HepG2 (cell line): Measurements from ENCODE around the gene SPINDOC. TPM values are rescaled to one million over a fixed set of nuclear protein-coding genes. Genes with fewer than 3 reads are reported as not detected.

ENCODE experiments used
- ATAC-seq: fragments of 200-7000 bp; cut with Tn5 transposase; 3 replicates; pipeline ENCODE4 v1.9.1; 2020; ENCODE audit warnings: mild to moderate bottlenecking, moderate library complexity
- BruUV-seq: library from RNA; stranded (reverse); fragments of 400-500 nt; replicated peaks from 2 replicates; lab custom pipeline; 2021; lab: Mats Ljungman, UMichigan
- CTCF ChIA-PET: fragments of 300-600 bp; formaldehyde crosslinking; extraction: SDS; loops from one replicate; lab custom pipeline; 2021; ENCODE audit warnings: low total read pairs, inconsistent platforms, low intra/inter-chr PET ratio; lab: Yijun Ruan, JAX
- POLR2A ChIA-PET: fragments of 350-600 bp; sonication (Branson Sonifier 250); formaldehyde crosslinking; loops from one replicate; lab custom pipeline; 2020; ENCODE audit warnings: antibody characterized with exemption, inconsistent platforms; lab: Yijun Ruan, JAX
- DNase-seq: peaks from one replicate; pipeline ENCODE4 v3.0.0-alpha.2; 2015; ENCODE audit warnings: low spot score
- FAIRE-seq: peaks from 3 replicates; lab custom pipeline; 2011; peaks lifted over from hg19 to GRCh38; lab: Jason Lieb, UNC
- H2AFZ ChIP-seq: one replicate; pipeline ENCODE4 v1.6.1; 2011; ENCODE audit warnings: low read length, inconsistent platforms
- H3K27ac ChIP-seq: fragments of 300-600 bp; 3 replicates; pipeline ENCODE4 v1.8.0; 2011; ENCODE audit warnings: mixed run types, mild to moderate bottlenecking, mixed read lengths, low read length, inconsistent platforms; ENCODE audit not compliant: insufficient read depth; ENCODE audit errors: extremely low read length
- H3K27me3 ChIP-seq, 2 experiments: fragments of 200-600 bp in 1 of 2; 2 replicates in 1 of 2; 3 replicates in 1 of 2; pipeline versions ENCODE4 v1.6.0 to v1.8.0; 2011; ENCODE audit warnings: low read length in 2 of 2, mild to moderate bottlenecking in 2 of 2, moderate library complexity in 2 of 2, inconsistent platforms in 1 of 2; ENCODE audit not compliant: insufficient read depth in 2 of 2, control insufficient read depth in 1 of 2
- H3K36me3 ChIP-seq, 2 experiments: fragments of 200-600 bp in 1 of 2; replicated peaks in 1 of 2; 2 replicates in 1 of 2; 3 replicates in 1 of 2; pipeline versions ENCODE4 v1.5.1 to v1.8.0; 2011; ENCODE audit warnings: low read length in 2 of 2, inconsistent platforms in 1 of 2; ENCODE audit not compliant: insufficient read depth in 2 of 2, control insufficient read depth in 1 of 2
- H3K4me1 ChIP-seq: 2 replicates; pipeline ENCODE4 v1.5.1; 2012; ENCODE audit warnings: low read length, inconsistent platforms; ENCODE audit not compliant: insufficient read depth
- H3K4me2 ChIP-seq: 2 replicates; pipeline ENCODE4 v1.6.0; 2011; ENCODE audit warnings: low read depth, low read length, inconsistent platforms
- H3K4me3 ChIP-seq, 3 experiments: fragments of 200-600 bp in 1 of 3; sonication (generic), shearing (Covaris generic) in 1 of 3; replicated peaks in 1 of 3; 2 replicates each; pipeline ENCODE4 v1.5.1; 2011 to 2016; ENCODE audit warnings: low read length in 3 of 3, inconsistent platforms in 2 of 3, low read depth in 2 of 3, mild to moderate bottlenecking in 2 of 3, control low read depth in 1 of 3, mixed read lengths in 1 of 3; ENCODE audit not compliant: insufficient read depth in 1 of 3
- H3K79me2 ChIP-seq: one replicate; pipeline ENCODE4 v1.6.1; 2011; ENCODE audit warnings: low read length, inconsistent platforms; ENCODE audit not compliant: insufficient read depth
- H3K9ac ChIP-seq: 2 replicates; pipeline ENCODE4 v1.6.0; 2011; ENCODE audit warnings: mild to moderate bottlenecking, low read depth, low read length, inconsistent platforms; ENCODE audit not compliant: insufficient read depth
- H3K9me3 ChIP-seq: 2 replicates; pipeline ENCODE4 v1.5.1; 2012; ENCODE audit warnings: mild to moderate bottlenecking, low read length
- H4K20me1 ChIP-seq: 2 replicates; pipeline ENCODE4 v1.6.0; 2011; ENCODE audit warnings: inconsistent platforms, mild to moderate bottlenecking, low read length, moderate library complexity; ENCODE audit not compliant: insufficient read depth
- ELF3 ChIP-seq: IDR thresholded peaks from 2 replicates; pipeline ENCODE4 v1.6.1; 2016; ENCODE audit warnings: missing genetic modification reagents, missing compliant biosample characterization
- EP300 ChIP-seq, 3 experiments: sonication (generic) in 1 of 3; formaldehyde crosslinking in 1 of 3; IDR thresholded peaks; 2 replicates each; pipeline versions ENCODE4 v1.5.1 to v1.6.1; 2011 to 2020; ENCODE audit warnings: low read depth in 2 of 3, low read length in 2 of 3, borderline replicate concordance in 1 of 3, improper control_type of control experiment in 1 of 3, mild to moderate bottlenecking in 1 of 3, missing genetic modification reagents in 1 of 3, moderate library complexity in 1 of 3
- GATAD2A ChIP-seq: IDR thresholded peaks from 2 replicates; pipeline ENCODE4 v1.6.1; 2016
- HNF4G ChIP-seq, 2 experiments: sonication (generic) in 1 of 2; formaldehyde crosslinking in 1 of 2; IDR thresholded peaks; 2 replicates each; pipeline versions ENCODE4 v1.4.0 to v1.6.1; 2011 to 2020; ENCODE audit warnings: borderline replicate concordance in 2 of 2, low read depth in 2 of 2, mild to moderate bottlenecking in 2 of 2, low read length in 1 of 2, missing genetic modification reagents in 1 of 2, moderate library complexity in 1 of 2
- JUNB ChIP-seq: sonication (generic); formaldehyde crosslinking; IDR thresholded peaks from 2 replicates; pipeline ENCODE4 v1.8.0; 2022; ENCODE audit warnings: missing genetic modification reagents, mild to moderate bottlenecking, borderline replicate concordance
- KLF16 ChIP-seq, 2 experiments: sonication (generic) in 1 of 2; formaldehyde crosslinking in 1 of 2; IDR thresholded peaks; 2 replicates each; pipeline versions ENCODE4 v1.6.1 to v1.8.0; 2016 to 2023; ENCODE audit warnings: missing genetic modification reagents in 2 of 2, missing compliant biosample characterization in 1 of 2
- MED1 ChIP-seq: sonication (generic); formaldehyde crosslinking; IDR thresholded peaks from 2 replicates; pipeline ENCODE4 v1.4.0; 2020; ENCODE audit warnings: missing genetic modification reagents
- NFIB ChIP-seq: sonication (generic); formaldehyde crosslinking; IDR thresholded peaks from 2 replicates; pipeline ENCODE4 v1.9.0; 2021; ENCODE audit warnings: missing genetic modification reagents, mild to moderate bottlenecking, borderline replicate concordance
- NFYB ChIP-seq: sonication (generic); formaldehyde crosslinking; IDR thresholded peaks from 2 replicates; pipeline ENCODE4 v1.4.0; 2020; ENCODE audit warnings: missing genetic modification reagents
- REXO4 ChIP-seq: sonication (generic); formaldehyde crosslinking; IDR thresholded peaks from 2 replicates; pipeline ENCODE4 v1.8.0; 2022; ENCODE audit warnings: missing genetic modification reagents, mild to moderate bottlenecking, borderline replicate concordance
- SAP130 ChIP-seq: IDR thresholded peaks from 2 replicates; pipeline ENCODE4 v1.6.1; 2016; ENCODE audit warnings: low read depth
- SKI ChIP-seq: fragments of 450-650 bp; IDR thresholded peaks from one replicate; pipeline ENCODE4 v1.6.1; 2018; ENCODE audit warnings: mild to moderate bottlenecking; ENCODE audit not compliant: partially characterized antibody
- SOX13 ChIP-seq, 3 experiments: fragments of 450-650 bp in 1 of 3; sonication (generic) in 1 of 3; formaldehyde crosslinking in 1 of 3; IDR thresholded peaks in 2 of 3; conservative IDR thresholded peaks in 1 of 3; 2 replicates each; pipeline versions ENCODE4 v1.5.0 to v1.6.1; 2016 to 2020; ENCODE audit warnings: antibody characterized with exemption in 1 of 3, mild to moderate bottlenecking in 1 of 3, missing compliant biosample characterization in 1 of 3, missing genetic modification reagents in 1 of 3, moderate library complexity in 1 of 3
- XBP1 ChIP-seq: sonication (generic); formaldehyde crosslinking; IDR thresholded peaks from 2 replicates; pipeline ENCODE4 v1.5.0; 2020; ENCODE audit warnings: missing genetic modification reagents
- ZBTB20 ChIP-seq: sonication (generic); formaldehyde crosslinking; IDR thresholded peaks from 2 replicates; pipeline ENCODE4 v1.8.1; 2023; ENCODE audit warnings: missing genetic modification reagents, low read depth, mild to moderate bottlenecking, borderline replicate concordance
- ZFY ChIP-seq: sonication (generic); formaldehyde crosslinking; IDR thresholded peaks from 2 replicates; pipeline ENCODE4 v1.4.0; 2020; ENCODE audit warnings: missing genetic modification reagents
- ZNF230 ChIP-seq: sonication (generic); formaldehyde crosslinking; IDR thresholded peaks from 2 replicates; pipeline ENCODE4 v1.4.0; 2020; ENCODE audit warnings: mild to moderate bottlenecking, missing genetic modification reagents
- ZNF234 ChIP-seq: sonication (generic); formaldehyde crosslinking; conservative IDR thresholded peaks from 2 replicates; pipeline ENCODE4 v1.5.1; 2020; ENCODE audit warnings: mild to moderate bottlenecking, missing genetic modification reagents
- ZNF264 ChIP-seq: sonication (generic); formaldehyde crosslinking; IDR thresholded peaks from 2 replicates; pipeline ENCODE4 v1.4.0; 2020; ENCODE audit warnings: missing genetic modification reagents
- ZNF614 ChIP-seq: IDR thresholded peaks from 2 replicates; pipeline ENCODE4 v1.6.1; 2018; ENCODE audit warnings: missing biosample characterization, missing genetic modification reagents, inconsistent platforms, borderline replicate concordance
- ZNF629 ChIP-seq: sonication (generic); formaldehyde crosslinking; conservative IDR thresholded peaks from 2 replicates; pipeline ENCODE4 v1.5.0; 2020; ENCODE audit warnings: missing genetic modification reagents
- ZNF768 ChIP-seq: sonication (generic); formaldehyde crosslinking; IDR thresholded peaks from 2 replicates; pipeline ENCODE4 v1.4.0; 2020; ENCODE audit warnings: missing genetic modification reagents
- ZNF790 ChIP-seq: sonication (generic); formaldehyde crosslinking; IDR thresholded peaks from 2 replicates; pipeline ENCODE4 v1.8.0; 2022; ENCODE audit warnings: missing genetic modification reagents, mild to moderate bottlenecking, borderline replicate concordance
- WGBS: methylation state at CpG from one replicate; pipeline ENCODE4 v1.1.6; 2017; ENCODE audit warnings: low lambda C conversion rate; 5-methylcytosine and 5-hydroxymethylcytosine counted together
- in situ Hi-C: cut with HindIII; loops from 2 replicates; pipeline ENCODE4 v1.10.0; 2017; ENCODE audit warnings: low pct_unique_long_range_greater_than_20kb; ENCODE audit not compliant: extremely low pct_ligation_motif_present
- intact Hi-C: fragments of 100-400 bp; cut with micrococcal nuclease; formaldehyde crosslinking; loops from one replicate; pipeline ENCODE4 v1.10.0; 2022; ENCODE audit not compliant: unreplicated experiment
- polyA plus RNA-seq, 8 experiments: library from polyadenylated mRNA; depleted of rRNA in 3 of 8; stranded (reverse) in 7 of 8; unstranded in 1 of 8; fragments of >200 nt; fragmentation: Illumina TruSeq in 4 of 8; extraction: Trizol in 4 of 8; gene quantifications; 2 replicates each; pipeline versions ENCODE4 v1.2.1 to v1.2.3, GENCODE V29; 2011 to 2016; ENCODE audit warnings: low read depth in 4 of 8, missing spikeins in 1 of 8, mixed read lengths in 1 of 8; ENCODE audit not compliant: insufficient read depth in 1 of 8
- total RNA-seq, 5 experiments: library from RNA; depleted of rRNA; stranded (reverse); fragments of >200 nt; fragmentation: Illumina TruSeq; extraction: Trizol; gene quantifications; 2 replicates each; pipeline ENCODE4 v1.2.3, GENCODE V29; 2016; ENCODE audit warnings: low read depth in 1 of 5
- TF ChIP-seq, protein P1 (sequence below): sonication (generic); formaldehyde crosslinking; IDR thresholded peaks from 2 replicates; pipeline ENCODE4 v1.4.0; 2020; ENCODE audit warnings: missing genetic modification reagents

Gene SPINDOC
- total and polyA plus RNA-seq, 2 of the 13 experiments (the other 11 are each of a cell fraction or from before 2014, with no cell fraction given) = 21.4 to 29.9 TPM

DNA sequence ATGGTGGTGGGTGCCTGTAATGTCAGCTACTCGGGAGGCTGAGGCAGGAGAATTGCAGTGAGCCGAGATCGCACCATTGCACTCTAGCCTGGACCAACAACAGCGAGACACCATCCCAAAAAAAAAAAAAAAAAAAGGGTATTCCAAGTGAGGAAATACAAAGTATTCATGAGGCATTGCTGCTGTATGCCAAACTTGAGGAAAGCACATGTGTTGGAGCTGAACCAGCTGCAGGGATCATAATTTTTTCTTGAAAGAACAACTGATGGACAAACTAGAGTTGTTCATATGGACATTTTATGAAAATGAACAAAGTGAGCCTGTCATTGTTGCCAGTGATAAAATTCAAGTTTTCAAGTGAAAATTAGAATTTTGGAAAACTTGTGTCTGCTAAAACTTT is 41.4 kb downstream of the SPINDOC start (continued):
- TF ChIP-seq SKI = no peak
- TF ChIP-seq ZBTB20 (CRISPR knock-in tag) = no peak
- TF ChIP-seq XBP1 (CRISPR knock-in tag) = no peak
- no peak for TF ChIP-seq JUNB
- no peak for TF ChIP-seq ZNF234
- no peak for TF ChIP-seq ZNF768 (CRISPR knock-in tag)
- TF ChIP-seq NFIB (CRISPR knock-in tag) = no peak

DNA sequence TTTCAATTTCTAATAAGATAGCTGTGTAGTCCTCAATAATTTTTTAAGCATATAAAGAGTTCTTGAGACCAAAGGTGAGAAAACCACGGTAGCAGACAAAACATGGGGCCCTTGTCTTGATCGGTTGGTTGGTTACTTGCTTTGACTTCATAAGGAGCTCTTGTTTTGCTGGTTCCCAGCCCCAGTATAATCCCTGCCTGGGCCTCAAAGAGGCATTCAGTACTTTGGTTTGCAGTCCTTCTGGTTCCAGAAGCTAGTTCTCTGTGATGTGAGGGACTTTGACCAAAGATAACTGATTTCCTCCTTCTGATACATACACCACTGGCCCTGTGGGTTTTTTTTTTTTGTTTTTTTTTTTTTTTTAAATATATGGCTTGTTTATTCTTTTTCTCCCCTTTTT is 42.7 kb downstream of the SPINDOC start:
- ChIA-PET POLR2A (interaction anchor here (1.0 to 1.8 kb wide), 3 partner anchors 16 to 88 kb away, joined by 6 to 10 read pairs (median 9); partner anchors contain the start of genes MARK2 and ZFTA), CTCF (interaction anchor here (0.7 kb wide), 1 partner anchor 90 kb away, joined by 3 read pairs; no protein-coding TSS in a partner anchor)
- peak; percentile 74 for ATAC-seq
- Histone ChIP-seq H3K9me3 (no peaks in the 10 kb centered on the region), H3K9ac (no peak overlapping the region), H3K27me3 (no peaks in the 10 kb centered on the region), H3K36me3 (no peaks in the 10 kb centered on the region; a peak in 1 of 5 replicates), H3K4me2 (peak overlapping the region; percentile 45), H2AFZ (no peak overlapping the region), H3K79me2 (peaks cover 20% of the 10 kb centered on the region), H3K4me1 (peaks cover 55% of the 10 kb centered on the region), H3K4me3 (no peak overlapping the region), H3K27ac (peak overlapping the region; percentile 65), H4K20me1 (no peaks in the 10 kb centered on the region)
- DNase-seq = peak; percentile 68
- 4% methylated on average over 2 of the region's 2 CpGs for WGBS
- in situ Hi-C loops (no loop called here), intact Hi-C loops (no loop called here)
- BruUV-seq = no TSS peak
- FAIRE-seq = no peak
- TF ChIP-seq, protein P1, sequence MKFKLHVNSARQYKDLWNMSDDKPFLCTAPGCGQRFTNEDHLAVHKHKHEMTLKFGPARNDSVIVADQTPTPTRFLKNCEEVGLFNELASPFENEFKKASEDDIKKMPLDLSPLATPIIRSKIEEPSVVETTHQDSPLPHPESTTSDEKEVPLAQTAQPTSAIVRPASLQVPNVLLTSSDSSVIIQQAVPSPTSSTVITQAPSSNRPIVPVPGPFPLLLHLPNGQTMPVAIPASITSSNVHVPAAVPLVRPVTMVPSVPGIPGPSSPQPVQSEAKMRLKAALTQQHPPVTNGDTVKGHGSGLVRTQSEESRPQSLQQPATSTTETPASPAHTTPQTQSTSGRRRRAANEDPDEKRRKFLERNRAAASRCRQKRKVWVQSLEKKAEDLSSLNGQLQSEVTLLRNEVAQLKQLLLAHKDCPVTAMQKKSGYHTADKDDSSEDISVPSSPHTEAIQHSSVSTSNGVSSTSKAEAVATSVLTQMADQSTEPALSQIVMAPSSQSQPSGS (CRISPR knock-in tag) = no peak
- TF ChIP-seq HNF4G (IDR thresholded peaks at IDR 0.05; ENCODE audit: borderline replicate concordance, low read depth, low read length) (peak; percentile 65), HNF4G (CRISPR knock-in tag; IDR thresholded peaks at IDR 0.05; ENCODE audit: borderline replicate concordance, low read depth) (no peak), ZNF790 (CRISPR knock-in tag) (no peak), EP300 (IDR thresholded peaks at IDR 0.05; ENCODE audit: low read depth in 2 of 2, low read length in 2 of 2) (peak in 1 of 2 experiments; percentile 37; a peak in 1 of 4 replicates), EP300 (CRISPR knock-in tag; IDR thresholded peaks at IDR 0.05; ENCODE audit: borderline replicate concordance) (no peak), ZNF614 (peak; percentile 98), ZNF629 (CRISPR knock-in tag) (no peak), REXO4 (CRISPR knock-in tag) (no peak), ZNF264 (CRISPR knock-in tag) (0 out of 2 replicates have a peak, but pooled peaks have one; percentile 41), ZFY (CRISPR knock-in tag) (peak; percentile 24; the same call in 1 of the 2 replicates), ZNF230 (no peak), NFYB (CRISPR knock-in tag) (no peak), KLF16 (CRISPR knock-in tag; IDR thresholded peaks at IDR 0.05) (no peak), SOX13 (IDR thresholded peaks at IDR 0.05) (no peak), SOX13 (CRISPR knock-in tag; conservative IDR thresholded peaks at IDR 0.05 in 1 of 2, IDR thresholded peaks at IDR 0.05 in 1 of 2) (peak in 1 of 2 experiments; percentile 9; a peak in 1 of 4 replicates), MED1 (CRISPR knock-in tag) (peak; percentile 45; the same call in 1 of the 2 replicates), GATAD2A (peak; percentile 31; the same call in 1 of the 2 replicates), SAP130 (CRISPR knock-in tag) (0 out of 2 replicates have a peak, but pooled peaks have one; percentile 20), ELF3 (peak; percentile 56; the same call in 1 of the 2 replicates)
